ENCODE measurements around the gene ALKBH3. TPM values are rescaled to one million over a fixed set of nuclear protein-coding genes. Genes with fewer than 3 reads are reported as not detected.

Gene ALKBH3
- polyA plus RNA-seq, 1 of the 3 experiments (the other 2 are of a cell fraction): 27.0 TPM

DNA sequence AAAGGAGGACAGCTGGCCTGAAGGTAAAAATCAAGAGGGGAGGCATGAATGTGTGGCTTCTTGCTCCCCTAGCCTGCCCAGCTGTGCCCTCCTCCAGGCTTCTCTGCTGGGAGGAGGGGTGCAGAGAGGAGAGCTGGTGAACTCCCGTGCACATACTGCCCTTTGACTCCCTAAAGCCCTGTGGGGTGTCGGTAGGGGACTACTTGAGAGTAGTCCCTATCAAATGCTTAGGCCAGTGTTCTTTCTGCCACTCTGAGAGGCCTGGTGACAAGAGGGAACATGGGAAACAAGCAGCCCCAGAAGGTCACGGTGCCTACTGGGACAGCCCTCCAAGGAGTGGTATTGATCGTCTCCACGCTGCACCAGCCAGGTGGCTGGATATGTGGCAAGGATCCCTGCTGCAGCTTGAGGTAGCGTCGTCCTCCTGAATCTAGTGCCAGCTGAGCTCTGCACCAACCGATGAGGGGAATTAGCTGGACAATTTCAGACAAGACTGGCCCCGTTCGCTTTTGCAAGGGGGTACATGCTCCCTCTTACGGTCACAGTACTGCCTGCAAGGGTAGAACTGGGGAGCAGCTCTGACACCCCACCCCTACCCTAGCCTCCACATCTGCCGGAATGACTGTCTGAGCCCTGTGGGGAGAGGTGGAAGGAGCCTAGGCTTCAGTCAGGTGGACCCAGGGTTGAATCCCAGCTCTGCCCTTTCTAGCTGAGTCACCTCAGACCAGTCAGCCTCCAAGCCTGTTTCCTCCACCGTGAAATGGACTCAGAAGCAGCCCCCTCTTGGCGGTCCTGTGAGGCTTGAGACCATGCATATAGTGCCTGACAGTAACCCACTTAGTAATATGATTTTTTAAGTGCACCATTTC is 44.7 kb downstream of the ALKBH3 start (continued):
- no peak for TF ChIP-seq SIN3A (IDR thresholded peaks at IDR 0.05; ENCODE audit: borderline replicate concordance, low read depth, low read length)

DNA sequence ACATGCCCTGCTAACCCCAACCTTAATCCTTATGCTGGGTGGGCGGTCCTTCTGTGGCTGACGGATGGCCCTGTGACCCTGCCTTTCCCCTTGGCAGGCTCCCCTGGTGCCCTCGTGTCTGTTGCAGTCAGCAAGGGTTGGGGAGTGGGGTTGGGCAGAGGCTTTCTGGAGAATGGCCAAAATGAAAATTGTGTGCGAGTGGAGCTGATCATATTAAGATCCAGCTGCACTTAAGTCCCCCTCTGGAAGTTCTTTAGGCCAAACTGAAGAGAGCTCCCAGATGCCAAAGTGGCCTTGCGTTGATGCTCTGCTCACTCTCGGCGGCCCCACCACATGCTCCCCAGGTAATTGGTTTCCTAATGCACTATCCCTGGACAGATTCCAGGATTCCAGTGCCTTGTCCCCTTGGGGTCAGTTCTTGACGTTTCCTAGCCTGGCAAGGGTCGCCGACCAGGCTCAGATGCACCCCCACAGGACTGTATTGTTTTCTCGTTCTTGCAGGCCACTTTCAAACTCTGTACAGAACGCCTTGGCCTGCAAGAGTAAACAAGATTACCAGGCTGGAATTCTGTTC is 45.4 kb downstream of the ALKBH3 start:
- no peak overlapping the region for H3K4me3 ChIP-seq (ENCODE audit: low read depth in 2 of 2, low read length in 1 of 2)
- no peaks in the 10 kb centered on the region for H3K9me3 ChIP-seq
- H3K9ac ChIP-seq: no peak overlapping the region
- 53% methylated on average over 11 of the region's 12 CpGs for WGBS (ENCODE audit: low lambda C conversion rate)
- H3K36me3 ChIP-seq (replicated peaks in 1 of 2; ENCODE audit: control insufficient read depth in 1 of 2, insufficient read depth in 2 of 2, low read length in 1 of 2): peaks cover 6 to 8% of the 10 kb centered on the region in 2 experiments
- POLR2A ChIA-PET: interaction anchor here (0.6 to 9.1 kb wide), 8 partner anchors 8 to 381 kb away, joined by 3 to 213 read pairs (median 13); partner anchors contain the start of gene C11orf96
- H3F3A ChIP-seq (replicated peaks; ENCODE audit: insufficient read depth): no peaks in the 10 kb centered on the region
- H4K20me1 ChIP-seq (ENCODE audit: insufficient read depth): no peaks in the 10 kb centered on the region
- peak overlapping the region; percentile 32 to 100; a peak in 3 of 4 replicates for H3K27ac ChIP-seq (ENCODE audit: low read depth in 2 of 2, low read length in 1 of 2)
- H3K4me1 ChIP-seq (ENCODE audit: control insufficient read depth in 1 of 2, insufficient read depth in 2 of 2, low read depth in 1 of 2, low read length in 1 of 2): peaks cover 0 to 85% of the 10 kb centered on the region in 2 experiments; a peak in 3 of 4 replicates
- CTCF ChIA-PET: interaction anchor here (0.6 to 15.0 kb wide), 9 partner anchors 10 to 113 kb away, joined by 3 to 222 read pairs (median 16); partner anchors contain the start of gene C11orf96
- H3K9me2 ChIP-seq: no peaks in the 10 kb centered on the region
- no peaks in the 10 kb centered on the region for H3K79me2 ChIP-seq (ENCODE audit: insufficient read depth)
- H2AFZ ChIP-seq (ENCODE audit: low read depth): no peak overlapping the region
- H3K4me2 ChIP-seq: no peak overlapping the region
- H3K27me3 ChIP-seq (ENCODE audit: insufficient read depth): no peaks in the 10 kb centered on the region
- peak; percentile 87 for DNase-seq
- TF ChIP-seq TCF12 (IDR thresholded peaks at IDR 0.05) (0 out of 2 replicates have a peak, but pooled peaks have one; percentile 33), FOXJ3 (CRISPR knock-in tag; IDR thresholded peaks at IDR 0.05) (peak; percentile 91), RCOR1 (IDR thresholded peaks at IDR 0.05; ENCODE audit: low read length) (peak; percentile 89), JUND (IDR thresholded peaks at IDR 0.05) (no peak), TAF1 (IDR thresholded peaks at IDR 0.05; ENCODE audit: borderline replicate concordance, low read depth, low read length) (no peak), SIN3A (IDR thresholded peaks at IDR 0.05; ENCODE audit: borderline replicate concordance, low read depth, low read length) (no peak), YY1 (IDR thresholded peaks at IDR 0.05; ENCODE audit: low read depth) (no peak), RFX5 (IDR thresholded peaks at IDR 0.05; ENCODE audit: low read length) (no peak), TEAD4 (IDR thresholded peaks at IDR 0.05; ENCODE audit: borderline replicate concordance, insufficient read depth) (no peak), GATA2 (CRISPR knock-in tag; IDR thresholded peaks at IDR 0.05) (peak; percentile 82), MEF2A (IDR thresholded peaks at IDR 0.05; ENCODE audit: borderline replicate concordance, low read depth) (no peak), PBX3 (IDR thresholded peaks at IDR 0.05) (no peak), ZBTB33 (IDR thresholded peaks at IDR 0.05; ENCODE audit: borderline replicate concordance, low read depth) (no peak), GABPA (IDR thresholded peaks at IDR 0.05; ENCODE audit: low read depth) (no peak), RXRA (IDR thresholded peaks at IDR 0.05; ENCODE audit: borderline replicate concordance, low read depth) (no peak), FOXM1 (IDR thresholded peaks at IDR 0.05; ENCODE audit: low read depth) (no peak), POLR2AphosphoS5 (IDR thresholded peaks at IDR 0.05; ENCODE audit: low read depth, low read length) (no peak), MXI1 (IDR thresholded peaks at IDR 0.05; ENCODE audit: low read depth, low read length) (peak; percentile 71), ELF1 (IDR thresholded peaks at IDR 0.05) (no peak)
- TF ChIP-seq, protein P1, sequence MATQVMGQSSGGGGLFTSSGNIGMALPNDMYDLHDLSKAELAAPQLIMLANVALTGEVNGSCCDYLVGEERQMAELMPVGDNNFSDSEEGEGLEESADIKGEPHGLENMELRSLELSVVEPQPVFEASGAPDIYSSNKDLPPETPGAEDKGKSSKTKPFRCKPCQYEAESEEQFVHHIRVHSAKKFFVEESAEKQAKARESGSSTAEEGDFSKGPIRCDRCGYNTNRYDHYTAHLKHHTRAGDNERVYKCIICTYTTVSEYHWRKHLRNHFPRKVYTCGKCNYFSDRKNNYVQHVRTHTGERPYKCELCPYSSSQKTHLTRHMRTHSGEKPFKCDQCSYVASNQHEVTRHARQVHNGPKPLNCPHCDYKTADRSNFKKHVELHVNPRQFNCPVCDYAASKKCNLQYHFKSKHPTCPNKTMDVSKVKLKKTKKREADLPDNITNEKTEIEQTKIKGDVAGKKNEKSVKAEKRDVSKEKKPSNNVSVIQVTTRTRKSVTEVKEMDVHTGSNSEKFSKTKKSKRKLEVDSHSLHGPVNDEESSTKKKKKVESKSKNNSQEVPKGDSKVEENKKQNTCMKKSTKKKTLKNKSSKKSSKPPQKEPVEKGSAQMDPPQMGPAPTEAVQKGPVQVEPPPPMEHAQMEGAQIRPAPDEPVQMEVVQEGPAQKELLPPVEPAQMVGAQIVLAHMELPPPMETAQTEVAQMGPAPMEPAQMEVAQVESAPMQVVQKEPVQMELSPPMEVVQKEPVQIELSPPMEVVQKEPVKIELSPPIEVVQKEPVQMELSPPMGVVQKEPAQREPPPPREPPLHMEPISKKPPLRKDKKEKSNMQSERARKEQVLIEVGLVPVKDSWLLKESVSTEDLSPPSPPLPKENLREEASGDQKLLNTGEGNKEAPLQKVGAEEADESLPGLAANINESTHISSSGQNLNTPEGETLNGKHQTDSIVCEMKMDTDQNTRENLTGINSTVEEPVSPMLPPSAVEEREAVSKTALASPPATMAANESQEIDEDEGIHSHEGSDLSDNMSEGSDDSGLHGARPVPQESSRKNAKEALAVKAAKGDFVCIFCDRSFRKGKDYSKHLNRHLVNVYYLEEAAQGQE (IDR thresholded peaks at IDR 0.05; ENCODE audit: low read depth, low read length): no peak
- TF ChIP-seq, protein P2, sequence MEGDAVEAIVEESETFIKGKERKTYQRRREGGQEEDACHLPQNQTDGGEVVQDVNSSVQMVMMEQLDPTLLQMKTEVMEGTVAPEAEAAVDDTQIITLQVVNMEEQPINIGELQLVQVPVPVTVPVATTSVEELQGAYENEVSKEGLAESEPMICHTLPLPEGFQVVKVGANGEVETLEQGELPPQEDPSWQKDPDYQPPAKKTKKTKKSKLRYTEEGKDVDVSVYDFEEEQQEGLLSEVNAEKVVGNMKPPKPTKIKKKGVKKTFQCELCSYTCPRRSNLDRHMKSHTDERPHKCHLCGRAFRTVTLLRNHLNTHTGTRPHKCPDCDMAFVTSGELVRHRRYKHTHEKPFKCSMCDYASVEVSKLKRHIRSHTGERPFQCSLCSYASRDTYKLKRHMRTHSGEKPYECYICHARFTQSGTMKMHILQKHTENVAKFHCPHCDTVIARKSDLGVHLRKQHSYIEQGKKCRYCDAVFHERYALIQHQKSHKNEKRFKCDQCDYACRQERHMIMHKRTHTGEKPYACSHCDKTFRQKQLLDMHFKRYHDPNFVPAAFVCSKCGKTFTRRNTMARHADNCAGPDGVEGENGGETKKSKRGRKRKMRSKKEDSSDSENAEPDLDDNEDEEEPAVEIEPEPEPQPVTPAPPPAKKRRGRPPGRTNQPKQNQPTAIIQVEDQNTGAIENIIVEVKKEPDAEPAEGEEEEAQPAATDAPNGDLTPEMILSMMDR (IDR thresholded peaks at IDR 0.05): no peak
- TF ChIP-seq, protein P3, sequence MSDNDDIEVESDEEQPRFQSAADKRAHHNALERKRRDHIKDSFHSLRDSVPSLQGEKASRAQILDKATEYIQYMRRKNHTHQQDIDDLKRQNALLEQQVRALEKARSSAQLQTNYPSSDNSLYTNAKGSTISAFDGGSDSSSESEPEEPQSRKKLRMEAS (IDR thresholded peaks at IDR 0.05; ENCODE audit: low read depth): no peak

Data from SK-N-SH (cell line).